Esophagus muscularis mucosa (tissue), 3 donors: ENCODE data around the gene NCOA3.

Source experiments
- CTCF ChIP-seq, 3 experiments: fragments of 200-600 bp in 2 of 3; fragments of 450-650 bp in 1 of 3; sonication (generic) in 2 of 3; IDR thresholded peaks; one replicate each; pipeline ENCODE4 v1.5.1; 2017 to 2019; ENCODE audit warnings: antibody characterized with exemption in 3 of 3, mild to moderate bottlenecking in 2 of 3, moderate library complexity in 1 of 3
- POLR2A ChIP-seq: fragments of 450-650 bp; IDR thresholded peaks from one replicate; pipeline ENCODE4 v1.6.1; 2017; ENCODE audit warnings: antibody characterized with exemption, moderate library complexity, mild to moderate bottlenecking, low read depth
- POLR2AphosphoS5 ChIP-seq, 2 donors: sonication (generic); formaldehyde crosslinking; IDR thresholded peaks; one replicate each; pipeline ENCODE4 v1.6.1; 2017; ENCODE audit warnings: antibody characterized with exemption in 2 of 2

GRCh38 chr20:47557218-47557617 lies 55.5 kb downstream of the NCOA3 start:
- TF ChIP-seq CTCF (IDR thresholded peaks at IDR 0.05) = no peak
- TF ChIP-seq POLR2A = no peak
- no peak for TF ChIP-seq POLR2AphosphoS5 (IDR thresholded peaks at IDR 0.05)
